HL-60 (cell line): ENCODE data around the gene NLGN1.

Experiments used
- CTCF ChIP-seq: IDR thresholded peaks from one replicate; pipeline ENCODE4 v1.5.1; 2011; ENCODE audit warnings: low read length, control low read depth, inconsistent platforms; ENCODE audit not compliant: insufficient read depth
- TF ChIP-seq, protein P1 (sequence below): IDR thresholded peaks from 2 replicates; pipeline ENCODE4 v1.6.1; 2012; ENCODE audit warnings: low read depth; ENCODE audit not compliant: insufficient replicate concordance

DNA sequence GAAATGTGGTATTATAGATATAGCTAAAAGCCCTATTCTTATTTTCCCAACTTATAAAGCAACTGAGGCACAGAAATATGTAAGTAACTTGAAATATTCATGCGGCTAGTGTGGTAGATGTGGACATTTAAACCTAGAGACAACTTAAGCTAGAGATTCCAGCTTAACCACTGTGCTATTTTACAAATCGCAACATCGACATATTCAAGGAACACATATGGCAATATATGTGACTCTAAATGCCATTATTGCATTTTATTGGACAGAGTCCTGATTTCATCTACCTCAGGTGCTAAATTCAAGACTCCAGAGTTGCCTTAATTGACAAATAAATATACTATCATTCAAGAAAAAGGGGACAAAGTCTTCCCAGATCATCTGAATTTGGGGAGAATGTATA is 442.3 kb downstream of the NLGN1 start:
- TF ChIP-seq, protein P1, sequence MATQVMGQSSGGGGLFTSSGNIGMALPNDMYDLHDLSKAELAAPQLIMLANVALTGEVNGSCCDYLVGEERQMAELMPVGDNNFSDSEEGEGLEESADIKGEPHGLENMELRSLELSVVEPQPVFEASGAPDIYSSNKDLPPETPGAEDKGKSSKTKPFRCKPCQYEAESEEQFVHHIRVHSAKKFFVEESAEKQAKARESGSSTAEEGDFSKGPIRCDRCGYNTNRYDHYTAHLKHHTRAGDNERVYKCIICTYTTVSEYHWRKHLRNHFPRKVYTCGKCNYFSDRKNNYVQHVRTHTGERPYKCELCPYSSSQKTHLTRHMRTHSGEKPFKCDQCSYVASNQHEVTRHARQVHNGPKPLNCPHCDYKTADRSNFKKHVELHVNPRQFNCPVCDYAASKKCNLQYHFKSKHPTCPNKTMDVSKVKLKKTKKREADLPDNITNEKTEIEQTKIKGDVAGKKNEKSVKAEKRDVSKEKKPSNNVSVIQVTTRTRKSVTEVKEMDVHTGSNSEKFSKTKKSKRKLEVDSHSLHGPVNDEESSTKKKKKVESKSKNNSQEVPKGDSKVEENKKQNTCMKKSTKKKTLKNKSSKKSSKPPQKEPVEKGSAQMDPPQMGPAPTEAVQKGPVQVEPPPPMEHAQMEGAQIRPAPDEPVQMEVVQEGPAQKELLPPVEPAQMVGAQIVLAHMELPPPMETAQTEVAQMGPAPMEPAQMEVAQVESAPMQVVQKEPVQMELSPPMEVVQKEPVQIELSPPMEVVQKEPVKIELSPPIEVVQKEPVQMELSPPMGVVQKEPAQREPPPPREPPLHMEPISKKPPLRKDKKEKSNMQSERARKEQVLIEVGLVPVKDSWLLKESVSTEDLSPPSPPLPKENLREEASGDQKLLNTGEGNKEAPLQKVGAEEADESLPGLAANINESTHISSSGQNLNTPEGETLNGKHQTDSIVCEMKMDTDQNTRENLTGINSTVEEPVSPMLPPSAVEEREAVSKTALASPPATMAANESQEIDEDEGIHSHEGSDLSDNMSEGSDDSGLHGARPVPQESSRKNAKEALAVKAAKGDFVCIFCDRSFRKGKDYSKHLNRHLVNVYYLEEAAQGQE = no peak
- TF ChIP-seq CTCF = no peak
